Kidney glomerular epithelial cell (primary cell): Measurements from ENCODE around the gene RNU1-3.
A peak's percentile ranks its signal among the peaks of the same experiment; 100 is the strongest.
"Not testable (repeated sequence)": the region's sequence is repeated elsewhere in the genome, so short reads cannot be mapped to it uniquely, and the experiment has no call there.

Experiments used
- DNase-seq: peaks from one replicate; lab custom pipeline; 2025; lab: John Stamatoyannopoulos, UW

RNU1-3 gene

GRCh38 chr1:16694308-16694702, 27.6 kb upstream of the RNU1-3 start:
- DNase-seq = not testable (repeated sequence)

- DNase-seq = not testable (repeated sequence)
Measured at GRCh38 chr1:16693449-16694307, 26.9 kb upstream of the RNU1-3 start.

GRCh38 chr1:16692717-16693448, 26.1 kb upstream of the RNU1-3 start:
- not testable (repeated sequence) for DNase-seq

GRCh38 chr1:16692283-16692682, 25.5 kb upstream of the RNU1-3 start:
- DNase-seq = not testable (repeated sequence)

- DNase-seq = not testable (repeated sequence)
Measured at GRCh38 chr1:16690971-16691682, 24.4 kb upstream of the RNU1-3 start.

GRCh38 chr1:16687132-16687800, 20.5 kb upstream of the RNU1-3 start:
- not testable (repeated sequence) for DNase-seq

GRCh38 chr1:16685445-16686371, 19.0 kb upstream of the RNU1-3 start:
- DNase-seq = not testable (repeated sequence)

GRCh38 chr1:16684738-16685337, 18.1 kb upstream of the RNU1-3 start:
- DNase-seq = not testable (repeated sequence)

- not testable (repeated sequence) for DNase-seq
Measured at GRCh38 chr1:16684152-16684551, 17.4 kb upstream of the RNU1-3 start.

GRCh38 chr1:16682803-16683202, 16.1 kb upstream of the RNU1-3 start:
- not testable (repeated sequence) for DNase-seq

GRCh38 chr1:16680366-16680765, 13.6 kb upstream of the RNU1-3 start:
- not testable (repeated sequence) for DNase-seq

- DNase-seq = peak; percentile 34
Measured at GRCh38 chr1:16677552-16678431, 11.0 kb upstream of the RNU1-3 start.

GRCh38 chr1:16676661-16677523, 10.1 kb upstream of the RNU1-3 start:
- not testable (repeated sequence) for DNase-seq

- DNase-seq = not testable (repeated sequence)
Measured at GRCh38 chr1:16675118-16675510, 8.4 kb upstream of the RNU1-3 start.

- DNase-seq = not testable (repeated sequence)
Measured at GRCh38 chr1:16673976-16674375, 7.2 kb upstream of the RNU1-3 start.

GRCh38 chr1:16665836-16666235, 912 bp downstream of the RNU1-3 start:
- not testable (repeated sequence) for DNase-seq

GRCh38 chr1:16658234-16658633, 8.5 kb downstream of the RNU1-3 start:
- not testable (repeated sequence) for DNase-seq
